ENCODE measurements around the gene TSEN34. TPM values are rescaled to one million over a fixed set of nuclear protein-coding genes. Genes with fewer than 3 reads are reported as not detected.
"Not testable (repeated sequence)": the region's sequence is repeated elsewhere in the genome, so short reads cannot be mapped to it uniquely, and the experiment has no call there.

TSEN34 gene
- total RNA-seq, 1 donor from 2014 or later: 72.5 TPM

DNA sequence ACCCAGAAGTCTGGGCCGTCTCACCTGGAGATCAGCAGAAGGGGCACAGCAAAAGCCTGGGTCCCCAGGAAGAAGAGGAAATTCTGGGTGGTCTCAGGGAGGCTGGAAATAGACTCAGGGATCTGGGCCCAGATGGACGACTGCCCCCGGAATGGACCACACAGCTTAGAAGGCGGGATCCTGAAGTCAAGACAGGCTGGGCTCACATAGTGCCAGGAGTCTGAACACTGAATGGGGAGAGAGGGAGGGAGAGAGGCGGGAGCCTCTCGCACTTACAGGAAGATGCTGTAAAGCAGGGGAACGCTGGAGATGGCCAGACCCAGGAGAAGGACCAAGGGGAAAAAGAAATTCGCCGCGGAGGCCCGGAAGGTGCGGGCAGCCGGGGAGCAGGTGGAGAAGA is 30.3 kb upstream of the TSEN34 start:
- no peak for DNase-seq (ENCODE audit: low spot score)

DNA sequence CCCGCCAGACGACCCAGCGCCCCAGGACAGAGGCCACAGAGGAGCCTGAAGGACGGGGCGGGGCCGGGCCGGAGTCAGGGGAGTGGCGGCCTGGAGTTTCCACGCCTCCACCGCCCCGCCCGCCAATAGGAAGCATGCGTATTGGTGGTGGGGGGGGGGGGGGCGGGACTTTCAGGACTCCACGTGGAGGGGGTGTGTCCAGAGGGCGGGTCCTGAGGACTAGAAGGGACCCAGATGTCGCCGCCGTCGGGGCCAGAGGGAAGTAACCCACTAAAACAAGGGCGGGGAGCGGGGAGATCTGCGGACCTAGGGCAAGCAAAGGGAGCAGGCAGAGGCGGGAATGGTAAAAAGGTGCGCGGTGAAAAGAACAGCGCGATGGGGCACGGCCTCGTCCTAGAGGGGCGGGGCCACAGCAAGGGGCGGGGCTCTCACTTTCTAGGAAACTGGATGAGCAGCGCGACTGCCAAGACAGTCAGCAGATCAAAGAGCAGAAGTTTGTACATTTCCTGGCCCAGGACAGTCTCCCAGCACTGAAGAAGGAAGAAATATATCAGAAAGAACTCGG is 28.8 kb upstream of the TSEN34 start:
- DNase-seq (ENCODE audit: low spot score): peak; percentile 58

DNA sequence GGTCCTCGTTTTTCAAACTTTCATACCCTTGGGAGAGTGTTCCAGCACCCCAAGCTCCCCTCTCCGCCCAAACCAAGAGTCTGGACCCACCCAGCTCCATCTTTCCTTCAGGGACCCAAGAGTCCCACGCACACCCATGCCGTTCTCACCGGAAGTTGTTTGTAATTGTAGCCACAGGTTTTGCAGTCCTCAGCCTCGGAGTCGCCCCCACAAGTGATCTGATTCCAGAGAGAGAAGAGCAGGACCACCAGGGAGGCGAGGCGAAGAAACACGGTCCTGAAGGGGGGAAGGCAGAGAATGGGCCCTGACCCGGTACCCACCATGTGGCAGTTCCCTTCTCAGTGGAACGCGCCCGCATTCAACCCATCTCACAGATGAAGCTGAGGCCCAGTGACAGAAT is 28.2 kb upstream of the TSEN34 start:
- no peak for DNase-seq (ENCODE audit: low spot score)

DNA sequence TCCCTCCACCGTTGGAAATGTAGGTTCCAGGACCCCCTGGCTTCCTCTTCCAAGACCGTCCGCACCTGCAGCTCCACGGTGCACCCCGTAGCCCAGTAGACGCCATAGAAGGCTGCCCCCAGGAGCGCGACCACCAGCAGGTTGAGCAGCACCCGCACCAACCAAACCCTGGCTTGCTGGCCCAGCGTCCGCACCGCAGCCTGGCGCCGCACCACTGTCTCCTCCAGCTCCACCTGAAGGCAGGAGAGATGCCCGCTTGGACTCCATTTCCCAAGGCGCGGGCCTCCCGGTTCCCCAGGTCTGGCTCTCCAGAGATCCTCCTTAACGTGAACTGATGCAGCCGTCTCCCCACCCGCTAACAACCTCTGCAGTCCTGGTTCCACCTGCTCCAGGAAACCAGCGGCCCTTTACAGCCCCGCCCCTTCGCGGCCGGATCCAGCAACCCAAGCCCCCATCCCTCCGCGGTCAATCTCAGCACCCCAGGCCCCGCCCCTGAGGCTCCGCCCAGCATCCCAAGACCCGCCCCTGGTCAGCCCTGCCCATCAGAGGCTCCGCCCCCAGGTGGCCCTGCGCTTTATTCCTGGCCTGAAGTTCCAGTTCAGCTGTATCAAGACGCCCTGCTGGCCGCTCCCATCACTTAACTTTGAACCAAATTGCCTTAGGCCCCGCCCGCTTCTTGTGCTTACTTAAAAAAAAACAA is 26.6 kb upstream of the TSEN34 start:
- DNase-seq (ENCODE audit: low spot score): no peak

DNA sequence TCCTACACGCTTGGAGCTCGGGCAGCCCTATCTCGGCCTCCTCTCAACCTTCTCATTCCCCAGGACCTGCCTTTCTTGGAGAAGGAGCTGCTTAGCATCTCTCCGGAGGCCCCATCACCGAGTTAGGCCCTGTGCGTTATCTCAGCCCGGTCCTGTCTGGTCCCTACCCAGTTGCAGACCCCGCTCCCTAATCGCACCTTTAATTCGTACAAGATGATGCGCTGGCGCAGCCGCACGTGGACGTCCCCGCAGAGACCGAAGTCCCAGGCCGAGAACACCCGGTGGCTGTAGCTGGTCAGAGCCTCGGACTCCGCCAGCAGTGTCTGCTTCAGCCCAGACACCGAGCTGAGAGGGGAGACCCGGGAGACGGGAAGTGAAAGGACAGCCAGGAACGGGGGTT is 25.9 kb upstream of the TSEN34 start:
- no peak for DNase-seq (ENCODE audit: low spot score)

DNA sequence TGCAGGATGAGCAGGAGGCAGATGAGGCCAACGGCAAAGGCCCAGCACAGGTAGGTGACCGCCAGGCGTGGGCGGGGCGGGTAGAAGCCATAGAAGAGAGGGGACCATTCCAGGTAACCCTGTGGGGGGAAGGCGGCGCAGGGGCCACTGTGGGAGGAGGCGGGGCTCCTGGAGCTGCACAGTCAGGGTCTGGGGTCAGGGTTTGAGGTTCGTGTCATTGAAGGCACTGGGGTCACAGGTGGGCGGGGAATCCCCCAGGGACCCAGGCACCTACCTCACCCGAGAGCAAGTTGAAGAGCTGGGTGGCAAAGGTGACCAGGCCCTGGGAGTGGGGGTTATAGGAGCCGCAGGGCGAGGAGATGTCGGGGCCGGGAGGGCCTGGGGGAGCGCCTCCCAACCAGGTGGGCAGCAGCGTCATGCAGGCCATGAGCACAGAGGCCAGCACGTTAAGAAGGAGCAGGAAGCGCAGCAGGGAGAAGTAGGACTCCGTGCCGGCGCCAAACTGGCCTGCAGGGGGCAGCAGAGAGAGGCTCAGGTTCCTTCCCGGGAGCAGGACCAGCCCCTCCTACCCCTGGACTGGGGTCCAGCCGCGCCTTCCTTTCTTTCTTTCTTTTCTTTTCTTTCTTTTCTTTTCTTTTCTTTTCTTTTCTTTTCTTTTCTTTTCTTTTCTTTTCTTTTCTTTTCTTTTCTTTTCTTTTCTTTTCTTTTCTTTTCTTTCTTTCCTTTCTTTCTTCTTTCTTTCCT is 22.8 kb upstream of the TSEN34 start:
- DNase-seq (ENCODE audit: low spot score): peak; percentile 87

DNA sequence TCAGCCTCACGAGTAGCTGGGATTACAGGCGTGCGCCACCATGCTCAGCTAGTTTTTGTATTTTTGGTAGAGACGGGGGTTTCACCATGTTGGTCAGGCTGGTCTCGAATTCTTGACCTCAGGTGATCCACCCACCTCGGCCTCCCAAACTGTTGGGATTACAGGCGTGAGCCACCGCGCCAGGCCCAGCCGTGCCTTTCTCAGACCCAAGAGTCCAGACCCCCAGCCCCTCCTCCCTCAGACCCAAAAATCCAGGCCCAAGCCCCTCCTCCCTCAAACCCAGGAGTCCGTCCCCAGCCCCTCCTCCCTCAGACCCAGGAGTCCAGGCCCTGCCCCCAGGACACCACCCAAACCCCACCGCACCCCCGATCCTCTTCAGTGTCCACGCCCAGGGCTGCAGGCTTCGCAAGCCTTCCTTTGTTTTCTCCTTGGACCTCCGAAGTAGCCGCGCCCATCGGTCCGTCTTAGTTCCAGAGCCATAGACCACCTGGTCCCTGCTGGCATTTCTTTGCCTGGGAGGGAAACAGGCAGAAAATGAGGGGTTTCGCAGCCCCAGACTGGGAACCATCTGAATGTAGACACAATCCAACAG is 21.9 kb upstream of the TSEN34 start:
- DNase-seq (ENCODE audit: low spot score): no peak

DNA sequence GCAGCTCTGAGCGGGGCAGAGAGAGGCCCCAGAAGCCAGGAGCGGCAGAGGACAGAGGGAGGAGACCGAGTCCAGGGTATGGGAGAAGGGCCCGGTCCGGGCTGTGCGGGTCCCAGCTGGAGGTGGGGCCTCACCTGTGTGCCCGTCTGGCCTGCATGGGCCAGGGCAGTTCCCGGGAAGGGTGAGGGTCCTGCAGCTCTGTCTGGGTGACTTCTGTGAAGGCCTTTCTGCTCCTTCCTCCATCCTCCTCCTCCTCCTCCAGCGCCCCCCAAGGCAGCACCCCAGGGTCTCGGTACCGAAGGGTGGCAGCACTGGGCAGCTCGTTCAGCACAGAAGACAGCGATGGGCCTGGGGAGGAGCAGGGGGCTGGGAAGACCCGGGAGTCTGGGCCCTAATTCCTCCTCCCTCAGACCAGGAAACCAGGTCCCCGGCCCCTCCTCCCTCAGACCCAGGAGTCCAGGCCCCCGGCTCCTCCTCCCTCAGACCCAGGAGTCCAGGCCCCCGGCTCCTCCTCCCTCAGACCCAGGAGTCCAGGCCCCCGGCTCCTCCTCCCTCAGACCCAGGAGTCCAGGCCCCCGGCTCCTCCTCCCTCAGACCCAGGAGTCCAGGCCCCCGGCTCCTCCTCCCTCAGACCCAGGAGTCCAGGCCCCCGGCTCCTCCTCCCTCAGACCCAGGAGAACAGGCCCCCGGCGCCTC is 19.2 kb upstream of the TSEN34 start:
- not testable (repeated sequence) for DNase-seq (ENCODE audit: low spot score)

DNA sequence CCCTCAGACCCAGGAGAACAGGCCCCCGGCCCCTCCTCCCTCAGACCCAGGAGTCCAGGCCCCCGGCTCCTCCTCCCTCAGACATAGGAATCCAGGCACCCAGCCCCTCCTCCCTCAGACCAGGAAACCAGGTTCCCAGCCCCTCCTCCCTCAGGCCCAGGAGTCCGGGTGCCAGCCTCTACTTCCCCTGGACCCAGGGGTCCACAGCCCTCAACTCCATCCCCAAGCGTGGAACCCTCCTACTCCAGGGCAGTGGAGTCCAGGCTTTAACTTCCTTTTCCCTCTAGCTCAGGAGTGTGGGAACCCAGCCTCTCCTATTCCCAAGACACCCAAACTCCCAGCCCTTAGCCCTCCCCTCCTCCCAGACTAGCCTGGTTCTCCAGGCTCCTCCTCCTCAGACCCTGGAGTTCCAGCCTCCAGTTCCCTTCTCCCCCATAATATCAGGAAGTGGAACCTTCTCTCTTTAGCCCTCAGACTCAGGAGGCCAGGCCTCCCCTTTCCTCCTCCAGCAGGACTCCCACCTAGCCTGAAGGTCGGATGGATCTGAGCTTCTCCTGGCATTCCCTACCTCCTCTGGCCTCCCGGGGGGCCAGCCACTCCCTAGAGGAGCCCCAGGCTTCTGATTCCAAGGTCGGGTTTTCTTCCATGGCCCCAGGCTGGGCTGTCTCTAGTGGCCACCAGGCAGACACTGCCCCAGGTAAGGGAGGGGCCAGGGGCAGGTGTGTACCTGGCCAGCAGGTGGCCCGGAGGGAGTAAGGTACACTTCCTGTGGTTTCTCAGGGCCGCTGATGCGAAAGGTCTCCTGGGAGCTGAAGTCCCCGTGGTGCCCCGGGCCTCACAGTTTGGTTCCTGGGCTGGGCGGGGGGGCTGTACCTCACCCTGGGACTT is 18.4 kb upstream of the TSEN34 start, which contains the start of gene TMC4:
TMC4 (minus strand) TSS at position 690 of the 888 bp plus-strand sequence; CDS start at position 647, 43 bp downstream.
- peak; percentile 32 for DNase-seq (ENCODE audit: low spot score)

DNA sequence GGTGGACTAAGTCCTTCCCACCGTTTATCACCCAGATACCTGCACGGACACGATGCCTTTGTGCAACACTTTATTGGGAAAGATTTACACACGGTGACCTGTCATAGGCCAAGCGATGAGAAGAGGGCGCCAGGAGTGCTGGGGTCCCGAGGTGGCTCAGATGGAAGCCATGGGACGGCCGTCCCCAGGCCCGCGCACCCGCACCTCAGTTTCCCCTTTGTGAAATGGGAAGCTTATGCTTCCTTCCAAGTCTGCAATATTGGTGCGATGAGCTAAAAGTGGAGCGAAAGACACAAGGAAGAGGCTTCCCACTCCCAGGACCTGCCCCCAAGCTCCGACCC is 17.8 kb upstream of the TSEN34 start:
- no peak for DNase-seq (ENCODE audit: low spot score)

DNA sequence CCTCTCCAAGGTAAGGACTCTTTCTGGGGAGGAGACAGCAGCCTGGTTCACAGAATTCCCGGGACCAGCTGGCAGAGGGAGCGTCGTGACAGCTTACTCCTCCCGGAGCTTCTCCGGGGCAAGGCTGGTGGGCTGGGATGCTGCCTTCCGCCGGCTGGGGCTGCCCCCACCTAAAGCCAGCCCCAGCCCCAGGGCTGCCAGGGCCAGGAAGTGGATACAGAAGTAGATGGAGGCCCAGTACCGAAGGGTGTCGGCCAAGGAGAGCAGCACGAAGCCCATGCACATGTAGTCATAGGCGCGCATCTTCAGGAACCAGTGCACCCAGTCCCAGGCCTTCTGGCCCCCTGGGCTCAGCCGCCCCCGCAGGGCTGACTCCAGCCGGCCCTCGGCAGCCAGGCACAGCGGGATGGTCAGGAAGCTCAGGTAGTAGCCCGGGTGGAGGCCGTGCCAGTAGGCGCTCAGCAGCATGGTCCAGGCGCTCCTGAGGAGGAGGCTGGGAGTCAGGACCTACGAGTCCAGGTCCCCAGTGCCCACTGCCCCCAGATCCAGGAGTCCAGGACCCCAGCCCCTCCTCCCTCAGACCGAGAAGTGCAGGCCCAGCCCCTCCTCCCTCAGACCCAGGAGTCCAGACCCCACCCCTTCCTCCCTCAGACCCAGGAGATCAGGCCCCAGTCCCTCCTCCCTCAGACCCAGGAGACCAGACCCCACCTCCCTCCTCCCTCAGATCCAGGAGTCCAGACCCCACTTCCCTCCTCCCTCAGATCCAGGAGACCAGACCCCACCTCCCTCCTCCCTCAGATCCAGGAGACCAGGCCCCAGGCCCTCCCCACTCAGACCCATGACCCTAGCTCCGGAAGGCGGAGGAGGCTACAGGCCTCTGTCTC is 16.9 kb upstream of the TSEN34 start:
- no peak for DNase-seq (ENCODE audit: low spot score)

DNA sequence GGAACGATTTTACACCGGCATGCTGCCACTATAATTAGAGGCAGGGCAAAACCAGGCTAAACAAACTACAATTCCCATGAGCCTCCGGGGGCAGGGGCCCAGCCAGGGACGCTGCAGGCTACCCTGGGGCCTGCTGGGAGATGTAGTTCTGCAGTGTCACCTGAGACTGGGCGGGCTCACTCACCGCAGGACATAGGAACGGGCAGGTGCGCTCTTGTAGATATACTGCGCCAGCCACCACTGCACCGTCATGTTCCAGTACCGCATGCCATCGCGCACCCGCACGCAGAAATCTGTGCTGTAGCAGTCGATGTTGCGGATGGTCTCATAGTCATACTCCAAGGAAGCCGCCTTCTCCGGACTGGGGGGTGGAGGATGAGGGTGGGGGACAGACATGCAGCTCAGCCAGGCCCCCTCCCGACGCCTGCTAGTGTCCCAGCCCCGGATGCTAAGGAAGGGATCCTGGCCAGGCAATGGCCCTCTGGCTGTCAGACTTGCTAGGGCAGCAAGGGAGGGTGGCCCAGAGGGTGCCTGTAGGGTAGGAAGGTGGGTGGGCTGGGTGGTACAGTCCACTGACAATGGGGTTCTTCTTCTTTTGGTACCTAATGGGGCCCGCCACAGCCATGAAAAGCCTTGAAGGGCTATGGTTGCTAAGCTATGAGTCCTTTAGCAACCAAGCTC is 12.4 kb upstream of the TSEN34 start:
- DNase-seq (ENCODE audit: low spot score): no peak

DNA sequence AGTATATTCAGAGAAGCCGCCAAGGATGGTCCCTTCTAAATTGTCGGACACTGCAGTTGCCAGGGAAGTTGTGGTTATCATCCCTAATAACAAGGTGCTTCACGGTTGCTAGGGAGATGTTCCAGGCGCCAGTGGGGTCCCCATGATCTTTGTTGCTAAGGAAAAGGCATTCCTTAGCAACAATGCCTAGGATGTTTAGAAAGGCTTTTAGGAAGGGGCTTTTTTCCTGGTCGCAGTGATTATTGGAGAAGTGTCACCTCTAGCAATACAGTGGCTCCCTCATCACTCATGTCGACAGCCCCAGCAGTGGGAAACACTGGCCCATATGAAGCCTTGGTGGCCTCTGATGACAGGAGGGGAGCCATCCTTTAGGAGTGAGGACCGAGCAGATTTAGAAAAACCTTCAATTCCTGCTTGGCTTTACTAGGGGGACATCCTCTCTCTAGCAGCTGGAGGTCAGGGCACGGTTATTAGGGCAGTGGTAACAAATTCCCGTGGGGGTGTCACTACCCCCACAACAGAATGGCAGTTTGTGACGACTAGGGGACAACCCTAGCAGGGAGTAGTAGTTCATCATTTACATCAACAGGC is 11.8 kb upstream of the TSEN34 start:
- DNase-seq (ENCODE audit: low spot score): no peak

DNA sequence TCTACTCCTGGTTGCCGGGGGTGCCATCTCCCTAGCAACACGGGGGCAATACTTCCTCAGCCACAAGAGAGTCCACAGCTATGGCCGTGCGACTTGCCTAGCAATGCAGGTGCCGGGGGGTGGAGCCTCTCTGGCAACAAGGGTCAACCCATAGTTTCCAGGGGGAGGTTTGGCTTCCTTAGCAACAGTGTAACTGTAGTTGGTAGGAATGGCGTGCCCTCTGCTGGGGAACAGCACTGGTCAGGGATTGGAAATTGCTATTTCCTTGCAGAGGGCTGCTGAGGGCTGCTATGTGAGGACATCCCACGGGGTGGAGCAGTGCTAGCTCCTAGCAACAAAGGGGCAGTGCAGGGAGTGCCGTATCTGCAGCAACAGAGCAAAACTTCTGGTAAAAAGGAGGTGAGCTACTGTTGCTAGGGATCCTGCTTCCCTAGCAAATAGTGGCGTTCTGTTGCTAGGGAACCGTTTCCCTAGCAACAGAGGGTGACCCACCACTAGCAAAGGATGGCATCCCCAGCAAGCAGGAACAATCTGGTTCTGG is 11.1 kb upstream of the TSEN34 start:
- peak; percentile 65 for DNase-seq (ENCODE audit: low spot score)

DNA sequence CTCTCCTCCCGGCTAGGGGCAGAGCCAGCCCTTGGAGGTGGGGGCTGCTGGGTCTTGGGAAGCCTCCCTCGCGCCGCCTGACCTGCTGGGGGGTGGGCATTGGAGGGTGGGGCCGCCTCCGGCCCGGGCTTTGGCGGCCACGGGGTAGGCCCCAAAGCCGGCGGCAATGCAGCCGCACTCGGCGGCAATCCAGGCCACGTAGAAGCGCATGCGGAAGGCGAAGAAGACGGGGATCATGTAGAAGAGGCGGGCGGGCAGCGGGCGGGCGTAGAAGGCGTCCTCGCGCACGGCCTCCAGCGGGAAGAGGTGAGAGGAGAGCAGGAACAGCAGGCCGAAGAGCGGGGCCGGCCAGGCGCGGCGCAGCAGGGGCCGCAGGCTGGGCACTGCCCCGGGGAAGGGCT is 10.4 kb upstream of the TSEN34 start:
- no peak for DNase-seq (ENCODE audit: low spot score)

DNA sequence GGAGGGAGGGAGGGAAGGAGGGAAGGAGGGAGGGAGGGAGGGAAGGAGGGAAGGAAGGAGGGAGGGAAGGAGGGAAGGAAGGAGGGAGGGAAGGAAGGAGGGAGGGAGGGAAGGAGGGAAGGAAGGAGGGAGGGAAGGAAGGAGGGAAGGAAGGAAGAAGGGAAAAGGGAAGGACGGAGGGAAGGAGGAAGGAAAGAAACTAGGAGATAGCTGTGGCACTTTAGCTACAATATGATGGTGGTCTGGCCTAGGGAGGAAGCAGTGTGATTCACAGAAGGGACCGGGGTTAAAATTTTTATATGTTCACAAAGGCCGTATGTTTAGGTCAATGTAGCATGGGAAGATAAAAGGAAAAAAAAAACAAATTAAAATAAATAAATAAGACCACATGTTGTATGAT is 9.2 kb upstream of the TSEN34 start:
- not testable (repeated sequence) for DNase-seq (ENCODE audit: low spot score)

DNA sequence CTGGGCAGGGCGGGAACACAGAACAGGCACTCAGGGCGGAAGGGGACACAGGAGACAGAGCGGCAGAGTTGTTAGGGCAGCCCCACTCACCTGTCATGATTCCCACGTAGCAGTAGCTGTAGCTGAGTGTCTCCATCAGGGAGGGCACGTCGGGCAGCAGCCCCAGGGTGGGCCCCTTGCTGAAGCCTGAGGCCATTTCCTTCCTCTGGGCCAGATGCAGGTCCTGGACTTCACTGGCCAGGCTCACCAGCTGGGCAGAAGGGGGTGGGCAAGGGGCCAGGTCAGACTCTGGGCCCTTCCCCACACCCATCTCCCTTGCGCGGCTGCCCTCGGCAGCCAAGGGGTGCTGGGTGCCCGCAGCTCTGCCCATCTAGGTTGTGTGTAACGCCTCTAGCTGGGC is 7.7 kb upstream of the TSEN34 start:
- DNase-seq (ENCODE audit: low spot score): no peak

DNA sequence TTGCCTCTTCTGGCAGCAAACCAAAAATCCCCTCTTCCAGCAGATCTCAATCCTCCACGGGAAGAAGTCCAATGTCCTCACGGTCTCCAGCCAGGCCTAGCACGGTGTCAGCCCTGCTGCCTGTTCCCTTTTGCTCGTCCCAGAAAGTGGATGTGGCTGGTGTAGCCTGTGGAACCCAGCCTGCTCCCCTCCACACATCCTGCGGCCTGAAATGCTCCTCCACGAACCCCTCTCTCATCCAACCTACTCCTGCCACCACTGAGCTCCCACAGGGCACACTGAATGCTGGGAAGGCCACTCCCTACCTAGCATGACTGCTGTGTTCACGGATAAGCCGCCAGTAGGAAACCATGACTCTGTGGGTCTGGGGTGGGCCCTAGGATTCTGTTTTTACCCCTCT is 4.8 kb upstream of the TSEN34 start:
- DNase-seq (ENCODE audit: low spot score): no peak

DNA sequence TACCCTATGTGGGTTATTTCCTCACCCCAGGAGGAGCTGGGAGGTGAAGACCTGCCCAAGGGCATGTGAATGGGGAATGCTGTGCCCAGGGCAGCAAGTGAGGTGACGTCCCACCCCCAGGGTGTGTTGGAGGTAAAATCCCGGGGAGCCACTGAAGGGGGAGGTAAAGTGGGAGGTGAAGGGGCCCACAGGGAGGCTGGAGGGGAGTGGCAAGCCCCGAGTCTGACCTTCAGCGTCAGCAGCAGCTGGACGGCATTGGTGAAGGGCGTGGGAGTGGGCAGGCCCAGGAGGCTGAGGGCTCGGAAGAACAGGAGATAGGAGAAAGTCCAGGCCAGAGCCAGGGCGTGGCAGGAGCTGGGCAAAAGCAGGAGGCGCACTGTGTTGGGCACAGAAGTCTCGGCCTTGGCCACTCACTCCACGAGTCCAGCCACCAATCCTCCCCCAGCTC is 4.2 kb upstream of the TSEN34 start:
- no peak for DNase-seq (ENCODE audit: low spot score)
